Tibial nerve (tissue), 4 donors: ENCODE measurements around the gene LRBA. TPM values are rescaled to one million over a fixed set of nuclear protein-coding genes. Genes with fewer than 3 reads are reported as not detected.
"Not testable (repeated sequence)": the region's sequence is repeated elsewhere in the genome, so short reads cannot be mapped to it uniquely, and the experiment has no call there.

Experiments
- DNase-seq, 2 donors: peaks; one replicate each; pipeline ENCODE4 v3.0.0-alpha.2; 2019; ENCODE audit warnings: low spot score in 2 of 2
- H3K27ac ChIP-seq, 4 donors: fragments of 200-600 bp; sonication (generic) in 3 of 4; one replicate each; pipeline ENCODE4 v1.5.1; 2017 to 2019; ENCODE audit warnings: mild to moderate bottlenecking in 1 of 4
- H3K27me3 ChIP-seq, 2 donors: fragments of 200-600 bp; sonication (generic) in 1 of 2; one replicate each; pipeline versions ENCODE4 v1.5.1 to v1.6.0; 2017 to 2019
- H3K36me3 ChIP-seq, 3 donors: fragments of 200-600 bp; sonication (generic); one replicate each; pipeline ENCODE4 v1.5.1; 2018 to 2019
- H3K4me1 ChIP-seq, 4 donors: fragments of 200-600 bp; sonication (generic) in 3 of 4; one replicate each; pipeline ENCODE4 v1.5.1; 2017 to 2019
- H3K4me3 ChIP-seq, 4 donors: fragments of 200-600 bp; sonication (generic) in 3 of 4; one replicate each; pipeline ENCODE4 v1.5.1; 2017 to 2019; ENCODE audit warnings: mild to moderate bottlenecking in 1 of 4, moderate library complexity in 1 of 4
- H3K9me3 ChIP-seq, 4 donors: fragments of 200-600 bp; sonication (generic) in 3 of 4; one replicate each; pipeline ENCODE4 v1.5.1; 2017 to 2019
- EP300 ChIP-seq, 2 donors: sonication (generic); formaldehyde crosslinking; IDR thresholded peaks; one replicate each; pipeline ENCODE4 v1.6.1; 2017; ENCODE audit warnings: antibody characterized with exemption in 2 of 2, mild to moderate bottlenecking in 1 of 2
- POLR2A ChIP-seq, 2 donors: fragments of 450-650 bp; IDR thresholded peaks; one replicate each; pipeline ENCODE4 v1.6.1; 2017; ENCODE audit warnings: antibody characterized with exemption in 2 of 2, mild to moderate bottlenecking in 2 of 2, moderate library complexity in 2 of 2
- WGBS, 2 donors: methylation state at CpG; one replicate each; pipeline ENCODE4 v1.1.5; 2018; 5-methylcytosine and 5-hydroxymethylcytosine counted together
- total RNA-seq, 4 donors: library from RNA; depleted of rRNA; stranded (reverse); fragments of >200 nt; gene quantifications; one replicate each; pipeline ENCODE4 v1.1.0, GENCODE V29; 2016
- TF ChIP-seq, protein P1 (sequence below), 5 experiments: fragments of 200-600 bp in 3 of 5; fragments of 450-650 bp in 2 of 5; sonication (generic) in 3 of 5; IDR thresholded peaks; one replicate each; pipeline ENCODE4 v1.5.1; 2016 to 2019; ENCODE audit warnings: antibody characterized with exemption in 5 of 5, mild to moderate bottlenecking in 3 of 5, moderate library complexity in 2 of 5

LRBA gene
- total RNA-seq, 4 donors from 2014 or later, result 35.4 to 43.1 (median 38.0) TPM

DNA sequence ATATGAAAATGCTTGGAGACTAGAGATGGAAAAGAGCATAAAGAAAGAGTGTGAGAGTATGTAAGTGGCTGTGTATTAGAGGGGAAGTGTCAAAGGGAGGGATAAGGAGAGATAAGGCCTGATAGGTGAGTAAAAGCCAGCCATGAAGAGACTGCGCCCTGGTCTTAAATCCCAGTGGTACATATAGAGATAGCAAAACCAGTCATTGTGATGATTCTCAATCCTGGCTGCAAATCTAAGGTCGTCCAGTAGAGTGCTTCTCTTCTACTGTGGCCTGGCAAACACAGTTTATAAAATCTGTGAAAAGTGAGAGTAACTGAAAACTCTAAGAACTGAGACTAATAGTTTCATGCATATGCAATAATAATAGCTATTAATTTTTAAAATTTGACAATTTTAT is 346.3 kb downstream of the LRBA start:
- no peak overlapping the region for H3K4me3 ChIP-seq
- no peaks in the 10 kb centered on the region for H3K4me1 ChIP-seq
- no peak for DNase-seq
- H3K27ac ChIP-seq, result no peak overlapping the region
- H3K36me3 ChIP-seq, result peaks cover 0 to 7% (median 0%) of the 10 kb centered on the region in 3 donors
- H3K27me3 ChIP-seq, result no peaks in the 10 kb centered on the region
- no peaks in the 10 kb centered on the region for H3K9me3 ChIP-seq
- TF ChIP-seq POLR2A (IDR thresholded peaks at IDR 0.05), result no peak
- no peak for TF ChIP-seq EP300 (IDR thresholded peaks at IDR 0.05)
- TF ChIP-seq, protein P1, sequence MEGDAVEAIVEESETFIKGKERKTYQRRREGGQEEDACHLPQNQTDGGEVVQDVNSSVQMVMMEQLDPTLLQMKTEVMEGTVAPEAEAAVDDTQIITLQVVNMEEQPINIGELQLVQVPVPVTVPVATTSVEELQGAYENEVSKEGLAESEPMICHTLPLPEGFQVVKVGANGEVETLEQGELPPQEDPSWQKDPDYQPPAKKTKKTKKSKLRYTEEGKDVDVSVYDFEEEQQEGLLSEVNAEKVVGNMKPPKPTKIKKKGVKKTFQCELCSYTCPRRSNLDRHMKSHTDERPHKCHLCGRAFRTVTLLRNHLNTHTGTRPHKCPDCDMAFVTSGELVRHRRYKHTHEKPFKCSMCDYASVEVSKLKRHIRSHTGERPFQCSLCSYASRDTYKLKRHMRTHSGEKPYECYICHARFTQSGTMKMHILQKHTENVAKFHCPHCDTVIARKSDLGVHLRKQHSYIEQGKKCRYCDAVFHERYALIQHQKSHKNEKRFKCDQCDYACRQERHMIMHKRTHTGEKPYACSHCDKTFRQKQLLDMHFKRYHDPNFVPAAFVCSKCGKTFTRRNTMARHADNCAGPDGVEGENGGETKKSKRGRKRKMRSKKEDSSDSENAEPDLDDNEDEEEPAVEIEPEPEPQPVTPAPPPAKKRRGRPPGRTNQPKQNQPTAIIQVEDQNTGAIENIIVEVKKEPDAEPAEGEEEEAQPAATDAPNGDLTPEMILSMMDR (IDR thresholded peaks at IDR 0.05), result no peak
- WGBS, 2 donors, result 82 to 89% methylated on average over 2 of the region's 2 CpGs

DNA sequence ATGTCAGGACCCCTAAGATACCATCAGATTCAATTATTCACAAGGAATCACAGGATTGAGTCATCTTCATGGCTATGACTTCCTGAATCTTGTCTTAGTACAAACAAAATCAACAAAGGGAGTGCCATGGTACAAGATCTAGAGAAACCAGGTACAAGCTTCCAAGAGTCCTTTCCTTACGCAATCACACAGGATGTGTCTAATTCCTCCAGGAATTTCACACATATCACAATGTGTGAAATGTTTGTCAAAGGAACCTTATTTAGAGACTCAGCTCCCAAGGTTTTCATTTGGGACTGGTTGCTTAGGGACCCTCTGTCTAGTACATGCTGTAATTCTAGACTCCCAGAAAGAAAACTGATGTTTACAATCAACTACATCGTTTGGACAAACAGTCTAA is 350.1 kb downstream of the LRBA start:
- Histone ChIP-seq H3K27me3 (no peaks in the 10 kb centered on the region), H3K36me3 (peaks cover 0 to 7% (median 0%) of the 10 kb centered on the region in 3 donors), H3K4me1 (no peaks in the 10 kb centered on the region), H3K9me3 (no peaks in the 10 kb centered on the region), H3K27ac (no peak overlapping the region), H3K4me3 (no peak overlapping the region)
- WGBS, 2 donors, result 79 to 83% methylated on average over 2 of the region's 2 CpGs
- no peak for DNase-seq
- no peak for TF ChIP-seq EP300 (IDR thresholded peaks at IDR 0.05)
- TF ChIP-seq, protein P1 (IDR thresholded peaks at IDR 0.05), result no peak
- TF ChIP-seq POLR2A (IDR thresholded peaks at IDR 0.05), result no peak

DNA sequence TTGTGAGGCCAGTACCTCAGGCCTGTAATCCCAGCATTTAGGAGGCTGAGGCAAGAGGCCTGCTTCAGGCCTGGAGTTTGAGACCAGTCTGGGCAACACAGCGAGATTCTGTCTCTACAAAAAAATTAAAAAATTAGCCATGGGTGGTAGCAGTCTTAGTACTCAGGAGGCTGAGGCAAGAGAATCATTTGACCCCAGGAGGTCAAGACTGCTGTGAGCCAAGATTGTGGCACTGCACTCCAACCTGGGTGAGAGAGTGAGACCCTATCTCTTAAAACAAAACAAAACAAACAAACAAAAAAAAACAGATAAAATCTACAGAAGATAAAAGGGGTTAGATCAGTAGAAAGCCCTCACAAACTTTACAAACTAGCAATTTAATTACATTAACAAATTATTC is 352.4 kb downstream of the LRBA start:
- Histone ChIP-seq H3K27ac (no peak overlapping the region), H3K4me1 (no peaks in the 10 kb centered on the region), H3K9me3 (no peaks in the 10 kb centered on the region), H3K4me3 (no peak overlapping the region), H3K36me3 (peaks cover 0 to 7% (median 0%) of the 10 kb centered on the region in 3 donors), H3K27me3 (no peaks in the 10 kb centered on the region)
- TF ChIP-seq, protein P1 (IDR thresholded peaks at IDR 0.05), result no peak
- TF ChIP-seq POLR2A (IDR thresholded peaks at IDR 0.05), result no peak
- no peak for TF ChIP-seq EP300 (IDR thresholded peaks at IDR 0.05)
- DNase-seq, result no peak
- 84 to 90% methylated on average over 1 of the region's 1 CpG for WGBS, 2 donors

DNA sequence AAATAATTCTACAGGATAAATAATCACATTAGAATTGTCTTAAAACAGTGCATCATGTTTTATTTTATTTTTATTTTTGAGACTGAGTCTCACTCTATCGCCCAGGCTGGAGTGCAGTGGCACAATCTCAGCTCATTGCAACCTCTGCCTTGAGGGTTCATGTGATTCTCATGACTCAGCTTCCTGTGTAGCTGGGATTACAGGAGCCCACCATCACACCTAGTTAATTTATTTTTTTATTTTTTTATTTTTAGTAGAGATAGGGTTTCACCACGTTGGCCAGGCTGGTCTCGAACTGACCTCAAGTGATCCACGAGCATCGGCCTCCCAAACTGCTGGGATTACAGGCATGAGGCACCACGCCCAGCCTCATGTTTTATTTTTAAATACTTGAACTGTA is 353.5 kb downstream of the LRBA start:
- DNase-seq, H3K36me3 ChIP-seq, H3K4me1 ChIP-seq, H3K4me3 ChIP-seq, H3K9me3 ChIP-seq, H3K27me3 ChIP-seq, H3K27ac ChIP-seq: not testable (repeated sequence)
- WGBS, 2 donors, result 82 to 87% methylated on average over 6 of the region's 6 CpGs

DNA sequence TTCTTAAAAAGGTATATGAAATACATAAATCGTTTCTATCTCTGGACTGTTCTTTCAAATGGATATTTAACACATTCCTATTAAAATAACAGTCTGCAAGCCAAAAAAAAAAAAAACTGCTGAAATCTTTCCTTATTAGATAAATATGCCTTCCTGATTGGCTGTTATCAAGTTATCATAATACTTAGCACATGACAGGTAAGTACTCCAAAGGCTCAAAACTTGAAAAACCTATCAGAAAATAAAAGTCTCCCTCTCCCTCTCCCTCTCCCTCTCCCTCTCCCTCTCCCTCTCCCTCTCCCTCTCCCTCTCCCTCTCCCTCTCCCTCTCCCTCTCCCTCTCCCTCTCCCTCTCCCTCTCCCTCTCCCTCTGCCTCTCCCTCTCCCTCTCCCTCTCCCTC is 356.8 kb downstream of the LRBA start:
- not testable (repeated sequence) for H3K27me3 ChIP-seq, H3K9me3 ChIP-seq, DNase-seq, H3K27ac ChIP-seq, H3K4me1 ChIP-seq, H3K36me3 ChIP-seq, H3K4me3 ChIP-seq
- WGBS, 2 donors, result 80 to 82% methylated on average over 1 of the region's 1 CpG

DNA sequence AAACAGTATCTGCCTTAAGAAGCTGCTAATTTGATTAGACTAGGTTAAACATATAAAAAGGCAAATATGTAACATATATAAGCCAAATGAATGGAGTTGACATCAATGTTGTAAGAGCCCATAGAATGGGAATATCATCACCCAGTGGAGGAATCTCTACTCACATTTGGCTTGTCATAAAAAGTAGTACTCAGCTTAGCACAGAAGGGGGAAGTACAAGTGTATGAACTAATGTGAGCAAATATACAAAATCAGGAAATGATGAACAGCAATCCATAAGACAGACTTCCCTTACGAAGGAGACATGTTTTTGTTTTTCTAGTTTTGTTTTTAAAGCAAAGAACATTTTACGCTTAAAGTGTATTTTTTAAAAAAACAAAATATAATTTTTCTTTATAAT is 358.2 kb downstream of the LRBA start:
- Histone ChIP-seq H3K36me3 (no peaks in the 10 kb centered on the region), H3K4me1 (no peaks in the 10 kb centered on the region), H3K9me3 (no peaks in the 10 kb centered on the region), H3K27me3 (no peaks in the 10 kb centered on the region), H3K27ac (no peak overlapping the region), H3K4me3 (no peak overlapping the region)
- WGBS, 2 donors, result 85 to 91% methylated on average over 2 of the region's 2 CpGs
- TF ChIP-seq, protein P1 (IDR thresholded peaks at IDR 0.05), result no peak
- no peak for TF ChIP-seq POLR2A (IDR thresholded peaks at IDR 0.05)
- TF ChIP-seq EP300 (IDR thresholded peaks at IDR 0.05), result no peak
- no peak for DNase-seq
